ENCODE results near the gene MYO9A.

GRCh38 chr15:71808311-71809020 lies 309.5 kb downstream of the MYO9A start:
- no peak for TF ChIP-seq CTCF (IDR thresholded peaks at IDR 0.05)
- TF ChIP-seq POLR2A (IDR thresholded peaks at IDR 0.05) = no peak
